PC-3 (cell line): ENCODE data around the gene CCDC24.

Experiments
- EZH2 ChIP-seq: fragments of 300-600 bp; sonication (generic); IDR thresholded peaks from one replicate; pipeline ENCODE4 v1.6.1; 2017; ENCODE audit warnings: antibody characterized with exemption, mild to moderate bottlenecking, low read length; ENCODE audit not compliant: unreplicated experiment
- EZH2phosphoT487 ChIP-seq: fragments of 300-600 bp; sonication (generic); IDR thresholded peaks from 2 replicates; pipeline ENCODE4 v1.6.1; 2018; ENCODE audit warnings: mild to moderate bottlenecking, antibody characterized with exemption, low read length, borderline replicate concordance
- TF ChIP-seq, protein P1 (sequence below): fragments of 300-600 bp; sonication (generic); conservative IDR thresholded peaks from 2 replicates; pipeline ENCODE4 v1.5.1; 2017; ENCODE audit warnings: antibody characterized with exemption, low read depth, mild to moderate bottlenecking, low read length

DNA sequence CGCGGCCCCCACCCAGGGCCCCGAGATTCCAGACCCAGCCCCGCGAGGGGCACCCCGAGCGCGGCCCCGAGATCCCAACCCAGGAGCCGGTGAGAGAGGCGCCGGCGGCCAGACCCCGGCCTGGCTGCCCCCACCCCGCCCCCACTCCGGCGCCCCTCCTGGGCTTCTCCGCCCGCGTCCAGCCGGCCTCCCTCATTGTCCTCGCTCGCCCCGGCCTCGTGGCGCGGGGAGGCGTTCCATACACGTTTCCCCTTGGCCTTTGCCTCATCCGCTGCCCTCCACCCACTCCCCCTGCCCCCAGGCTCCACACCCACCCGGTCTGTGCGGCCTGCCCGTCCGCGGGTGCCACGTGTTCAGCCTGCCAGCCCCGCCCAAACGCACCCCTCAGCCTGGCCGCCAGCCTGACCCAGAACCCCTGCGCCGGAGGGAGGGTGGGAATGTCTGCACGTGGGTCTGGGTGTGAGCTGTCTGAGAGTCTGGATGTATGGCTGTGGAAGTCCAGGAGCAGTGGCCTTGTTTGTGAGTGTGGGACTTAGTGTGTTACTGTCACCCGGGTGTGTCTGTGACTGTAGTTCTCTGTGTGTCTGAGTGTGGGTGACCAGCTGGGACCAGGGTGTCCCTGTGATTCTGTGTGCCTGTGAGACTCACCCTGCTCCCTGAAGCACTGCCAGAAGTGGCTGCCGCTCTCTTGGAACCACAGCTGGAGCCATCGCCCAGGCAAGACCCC, 11.7 kb upstream of the CCDC24 start:
- TF ChIP-seq, protein P1, sequence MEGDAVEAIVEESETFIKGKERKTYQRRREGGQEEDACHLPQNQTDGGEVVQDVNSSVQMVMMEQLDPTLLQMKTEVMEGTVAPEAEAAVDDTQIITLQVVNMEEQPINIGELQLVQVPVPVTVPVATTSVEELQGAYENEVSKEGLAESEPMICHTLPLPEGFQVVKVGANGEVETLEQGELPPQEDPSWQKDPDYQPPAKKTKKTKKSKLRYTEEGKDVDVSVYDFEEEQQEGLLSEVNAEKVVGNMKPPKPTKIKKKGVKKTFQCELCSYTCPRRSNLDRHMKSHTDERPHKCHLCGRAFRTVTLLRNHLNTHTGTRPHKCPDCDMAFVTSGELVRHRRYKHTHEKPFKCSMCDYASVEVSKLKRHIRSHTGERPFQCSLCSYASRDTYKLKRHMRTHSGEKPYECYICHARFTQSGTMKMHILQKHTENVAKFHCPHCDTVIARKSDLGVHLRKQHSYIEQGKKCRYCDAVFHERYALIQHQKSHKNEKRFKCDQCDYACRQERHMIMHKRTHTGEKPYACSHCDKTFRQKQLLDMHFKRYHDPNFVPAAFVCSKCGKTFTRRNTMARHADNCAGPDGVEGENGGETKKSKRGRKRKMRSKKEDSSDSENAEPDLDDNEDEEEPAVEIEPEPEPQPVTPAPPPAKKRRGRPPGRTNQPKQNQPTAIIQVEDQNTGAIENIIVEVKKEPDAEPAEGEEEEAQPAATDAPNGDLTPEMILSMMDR = no peak
- TF ChIP-seq EZH2 (no peak), EZH2phosphoT487 (no peak)
